Stimulated activated naive CD8-positive, alpha-beta T cell treated with anti-CD3 and anti-CD28 coated beads, Interleukin-15, Interleukin-2, amounts not matched to agents 100 ng/mL and 50 ng/mL, for 24 hours (primary cell): ENCODE results near the gene EHMT1.

Experiments used
- H3K27ac Mint-ChIP-seq: one replicate; pipeline ENCODE4 v1.8.0; 2021; ENCODE audit warnings: mild to moderate bottlenecking, mixed read lengths
- H3K27me3 Mint-ChIP-seq: one replicate; pipeline ENCODE4 v1.8.0; 2021; ENCODE audit warnings: mixed read lengths
- H3K36me3 Mint-ChIP-seq: one replicate; pipeline ENCODE4 v1.8.0; 2021; ENCODE audit warnings: low read depth, mixed read lengths
- H3K4me1 Mint-ChIP-seq: one replicate; pipeline ENCODE4 v1.8.0; 2021; ENCODE audit warnings: low read depth, mixed read lengths
- H3K4me3 Mint-ChIP-seq: one replicate; pipeline ENCODE4 v1.8.0; 2021; ENCODE audit warnings: mild to moderate bottlenecking, mixed read lengths
- H3K9me3 Mint-ChIP-seq: one replicate; pipeline ENCODE4 v1.8.0; 2021; ENCODE audit warnings: mixed read lengths

EHMT1 gene

DNA sequence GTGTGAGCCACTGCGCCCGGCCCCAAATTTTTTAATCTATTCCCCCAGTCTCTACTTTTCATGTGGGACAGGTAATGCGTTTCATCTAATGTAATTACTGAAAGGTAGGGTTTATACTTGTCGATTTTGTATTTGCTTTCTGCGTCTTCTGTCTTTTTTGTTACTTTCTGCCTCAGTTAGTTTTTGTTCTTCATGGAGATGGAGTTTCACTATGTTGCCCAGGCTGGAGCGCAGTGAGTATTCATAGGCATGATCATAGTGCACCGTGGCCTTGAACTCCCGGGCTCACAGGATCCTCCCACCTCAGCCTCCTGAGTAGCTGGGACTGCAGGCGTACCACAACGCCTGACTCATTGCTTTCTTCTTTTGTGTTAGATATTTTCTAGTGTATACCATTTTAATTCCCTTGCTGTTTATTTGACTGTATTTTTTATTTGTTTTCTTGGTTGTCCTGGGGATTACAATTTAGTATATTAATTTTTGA lies 23.4 kb downstream of the EHMT1 start:
- Mint-ChIP-seq H3K9me3 (no peaks in the 10 kb centered on the region), H3K4me3 (no peak overlapping the region), H3K27ac (no peak overlapping the region), H3K4me1 (peaks cover 71% of the 10 kb centered on the region), H3K27me3 (no peaks in the 10 kb centered on the region), H3K36me3 (peaks cover 43% of the 10 kb centered on the region)

DNA sequence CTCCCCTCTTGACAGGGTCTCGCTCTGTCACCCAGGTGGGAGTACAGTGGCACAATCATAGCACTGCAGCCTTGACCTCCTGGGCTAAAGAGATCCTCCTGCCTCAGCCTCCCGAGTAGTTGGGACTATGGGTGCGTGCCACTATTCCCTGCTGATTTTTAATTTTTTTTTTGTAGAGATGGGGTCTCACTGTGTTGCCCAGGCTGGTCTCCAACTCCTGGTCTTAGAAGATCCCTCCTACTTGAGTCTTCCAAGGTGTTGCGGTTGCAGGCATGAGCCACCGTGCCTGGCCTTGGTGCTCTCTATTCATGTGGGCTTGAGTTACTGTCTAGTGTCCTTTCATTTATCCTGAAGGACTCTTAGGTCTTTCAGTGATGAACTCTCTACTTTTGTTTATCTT lies 24.1 kb downstream of the EHMT1 start:
- Mint-ChIP-seq H3K36me3 (peaks cover 43% of the 10 kb centered on the region), H3K27me3 (no peaks in the 10 kb centered on the region), H3K4me1 (peaks cover 73% of the 10 kb centered on the region)

DNA sequence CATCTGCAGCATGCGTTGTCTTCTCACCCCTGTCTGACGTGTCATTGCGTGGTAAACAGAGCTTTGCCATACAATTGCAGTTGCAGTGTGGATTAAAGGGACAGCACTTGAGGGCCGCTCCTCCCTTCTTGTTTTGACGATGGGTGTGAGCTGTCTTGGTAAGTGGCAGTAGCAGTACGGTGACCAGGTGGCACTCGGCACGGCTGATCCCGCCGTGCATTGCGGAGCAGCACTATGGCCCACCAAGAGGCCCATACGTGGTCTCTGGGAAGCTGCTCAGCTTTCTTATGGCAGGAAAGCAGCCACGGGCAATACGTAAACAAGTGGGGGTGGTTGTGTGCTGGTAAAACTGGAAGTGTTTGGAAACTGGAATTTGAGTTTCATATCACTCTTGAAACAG lies 25.1 kb downstream of the EHMT1 start:
- Mint-ChIP-seq H3K36me3 (peaks cover 50% of the 10 kb centered on the region), H3K4me1 (peaks cover 68% of the 10 kb centered on the region), H3K27ac (no peak overlapping the region), H3K27me3 (no peaks in the 10 kb centered on the region), H3K9me3 (no peaks in the 10 kb centered on the region), H3K4me3 (no peak overlapping the region)

More for the DNA sequence above, 24.1 kb downstream of the EHMT1 start:
- Mint-ChIP-seq H3K9me3 (no peaks in the 10 kb centered on the region), H3K4me3 (no peak overlapping the region), H3K27ac (no peak overlapping the region)

DNA sequence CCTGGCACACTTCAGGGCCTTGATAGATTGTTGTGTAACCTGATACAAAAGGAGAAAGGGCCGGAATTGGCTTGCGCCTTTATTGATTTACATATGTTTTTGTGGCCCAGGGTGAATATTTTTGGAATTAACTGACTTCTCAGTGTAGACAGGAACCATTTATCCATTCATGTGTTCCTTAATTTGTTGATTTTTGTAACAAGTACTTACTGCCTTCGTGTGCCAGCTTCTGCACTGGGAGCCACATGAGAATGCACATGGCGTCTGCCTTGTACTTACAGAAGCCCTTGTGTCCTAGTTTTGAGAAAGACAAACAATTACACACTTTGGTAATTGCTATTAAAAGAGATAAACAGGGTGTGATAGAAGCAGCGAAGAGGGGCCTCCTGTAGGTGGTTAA lies 26.4 kb downstream of the EHMT1 start:
- no peak overlapping the region for H3K4me3 Mint-ChIP-seq
- peaks cover 66% of the 10 kb centered on the region for H3K4me1 Mint-ChIP-seq
- peaks cover 50% of the 10 kb centered on the region for H3K36me3 Mint-ChIP-seq
- no peaks in the 10 kb centered on the region for H3K27me3 Mint-ChIP-seq
- H3K9me3 Mint-ChIP-seq: no peaks in the 10 kb centered on the region
- no peak overlapping the region for H3K27ac Mint-ChIP-seq

DNA sequence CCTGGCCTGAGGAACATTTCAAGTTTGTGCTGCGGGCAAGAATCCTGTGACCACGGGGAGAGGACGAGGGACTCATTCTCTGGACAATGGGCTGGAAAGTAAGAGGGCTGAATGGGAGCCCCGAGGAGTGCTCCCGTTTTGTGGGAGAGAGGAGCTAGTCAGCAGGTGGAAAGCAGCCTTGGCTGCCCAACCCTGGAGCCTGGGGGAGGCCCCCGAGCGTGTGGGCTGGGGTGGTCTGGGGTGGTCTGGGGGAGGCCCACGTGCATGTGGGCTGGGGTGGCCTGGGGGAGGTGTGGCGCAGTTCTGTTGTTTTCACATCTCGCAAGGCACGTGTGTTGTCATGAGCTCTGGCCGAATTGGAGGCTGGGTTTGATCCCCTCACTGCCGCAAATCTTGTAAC lies 27.5 kb downstream of the EHMT1 start:
- H3K9me3 Mint-ChIP-seq: no peaks in the 10 kb centered on the region
- peaks cover 64% of the 10 kb centered on the region for H3K4me1 Mint-ChIP-seq
- H3K36me3 Mint-ChIP-seq: peaks cover 47% of the 10 kb centered on the region
- H3K27me3 Mint-ChIP-seq: no peaks in the 10 kb centered on the region
- H3K27ac Mint-ChIP-seq: no peak overlapping the region
- no peak overlapping the region for H3K4me3 Mint-ChIP-seq

DNA sequence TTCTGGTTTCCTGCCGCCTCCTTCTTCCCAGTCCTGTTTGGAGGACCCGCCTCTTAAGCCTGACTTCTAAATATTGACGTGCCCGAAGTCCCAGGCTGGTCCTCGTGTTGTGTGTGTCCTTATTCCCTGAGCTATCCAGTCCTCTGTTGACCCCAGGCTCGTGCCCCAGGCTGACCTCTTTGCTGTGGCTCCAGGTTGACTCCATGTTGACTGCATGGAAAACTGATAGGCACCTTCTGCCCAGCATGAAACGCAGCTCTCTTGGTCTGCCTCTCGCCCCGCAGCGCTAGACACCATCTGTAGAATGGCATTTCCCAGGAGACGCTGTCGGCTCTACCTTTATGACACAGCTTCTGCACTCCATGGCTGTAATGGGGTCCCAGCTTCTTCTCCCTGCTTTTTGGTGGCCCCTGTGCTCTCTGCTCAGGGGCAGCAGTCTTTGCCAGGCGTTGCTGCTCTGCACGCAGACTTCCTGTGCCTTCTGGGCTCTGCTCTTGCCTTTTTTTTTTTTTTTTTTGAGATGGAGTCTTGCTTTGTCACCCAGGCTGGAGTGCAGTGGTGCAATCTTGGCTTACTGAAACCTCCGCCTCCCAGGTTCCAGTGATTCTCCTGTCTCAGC lies 28.4 kb downstream of the EHMT1 start:
- no peaks in the 10 kb centered on the region for H3K27me3 Mint-ChIP-seq
- peaks cover 46% of the 10 kb centered on the region for H3K36me3 Mint-ChIP-seq
- H3K9me3 Mint-ChIP-seq: no peaks in the 10 kb centered on the region
- no peak overlapping the region for H3K4me3 Mint-ChIP-seq
- peaks cover 58% of the 10 kb centered on the region for H3K4me1 Mint-ChIP-seq
- no peak overlapping the region for H3K27ac Mint-ChIP-seq

DNA sequence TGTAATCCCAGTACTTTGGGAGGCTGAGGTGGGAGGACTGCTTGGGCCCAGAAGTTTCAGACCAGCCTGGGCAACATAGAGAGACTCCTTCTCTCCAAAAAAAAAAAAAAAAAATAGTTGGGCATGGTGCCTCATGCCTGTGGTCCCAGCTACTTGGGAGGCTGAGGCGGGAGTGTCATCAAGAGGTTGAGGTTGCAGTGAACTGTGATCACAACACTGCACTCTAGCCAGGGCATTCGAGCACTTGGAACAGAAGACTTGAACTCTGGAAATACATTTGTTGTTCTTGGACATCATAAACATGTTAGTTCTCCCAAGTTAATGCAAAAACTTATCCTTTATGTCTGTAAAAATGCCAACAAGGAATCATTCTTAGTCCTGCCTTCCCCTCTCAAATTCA lies 29.6 kb downstream of the EHMT1 start:
- peaks cover 48% of the 10 kb centered on the region for H3K36me3 Mint-ChIP-seq
- H3K4me3 Mint-ChIP-seq: no peak overlapping the region
- H3K27me3 Mint-ChIP-seq: no peaks in the 10 kb centered on the region
- H3K4me1 Mint-ChIP-seq: peaks cover 53% of the 10 kb centered on the region
- H3K27ac Mint-ChIP-seq: no peak overlapping the region
- no peaks in the 10 kb centered on the region for H3K9me3 Mint-ChIP-seq

DNA sequence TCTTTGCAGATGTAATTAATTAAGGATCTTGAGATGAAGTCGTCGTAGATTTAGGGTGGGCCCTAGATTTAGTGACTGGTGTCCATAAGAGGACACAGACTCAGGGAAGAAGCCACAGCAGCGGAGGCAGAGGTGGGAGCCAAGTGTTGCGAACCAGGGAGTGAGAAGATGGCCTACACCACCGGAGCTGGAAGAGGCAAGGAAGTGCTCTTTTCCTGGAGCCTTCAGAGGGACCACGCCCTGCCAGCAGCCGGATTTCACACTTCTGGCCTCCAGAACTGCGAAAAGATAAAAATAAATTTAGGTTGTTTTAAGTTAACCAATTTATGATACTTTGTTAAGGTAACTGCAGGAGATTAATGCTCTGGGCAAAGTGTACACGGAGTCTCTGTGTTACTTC lies 30.7 kb downstream of the EHMT1 start:
- no peak overlapping the region for H3K27ac Mint-ChIP-seq
- H3K4me1 Mint-ChIP-seq: peaks cover 51% of the 10 kb centered on the region
- H3K36me3 Mint-ChIP-seq: peaks cover 51% of the 10 kb centered on the region
- no peaks in the 10 kb centered on the region for H3K27me3 Mint-ChIP-seq
- no peaks in the 10 kb centered on the region for H3K9me3 Mint-ChIP-seq
- no peak overlapping the region for H3K4me3 Mint-ChIP-seq

DNA sequence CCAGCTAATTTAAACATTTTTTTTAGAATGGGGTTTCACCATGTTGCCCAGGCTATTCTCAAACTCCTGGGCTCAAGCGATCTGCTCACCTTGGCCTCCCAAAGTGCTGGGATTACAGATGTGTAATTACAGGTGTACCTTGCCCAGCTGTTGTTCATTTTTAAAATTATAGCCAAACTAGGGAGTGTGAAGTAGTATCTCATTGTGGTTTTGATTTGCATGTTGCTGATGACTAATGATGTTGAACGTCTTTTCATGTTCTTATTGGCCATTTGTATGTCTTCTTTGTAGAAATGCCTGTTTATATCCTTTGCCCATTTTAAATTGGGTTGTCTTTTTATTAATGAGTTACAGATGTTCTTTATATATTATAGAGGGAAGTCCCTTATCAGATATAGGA lies 31.5 kb downstream of the EHMT1 start:
- Mint-ChIP-seq H3K4me3 (no peak overlapping the region), H3K27me3 (no peaks in the 10 kb centered on the region), H3K27ac (no peak overlapping the region), H3K4me1 (peaks cover 48% of the 10 kb centered on the region), H3K9me3 (no peaks in the 10 kb centered on the region), H3K36me3 (peaks cover 54% of the 10 kb centered on the region)

DNA sequence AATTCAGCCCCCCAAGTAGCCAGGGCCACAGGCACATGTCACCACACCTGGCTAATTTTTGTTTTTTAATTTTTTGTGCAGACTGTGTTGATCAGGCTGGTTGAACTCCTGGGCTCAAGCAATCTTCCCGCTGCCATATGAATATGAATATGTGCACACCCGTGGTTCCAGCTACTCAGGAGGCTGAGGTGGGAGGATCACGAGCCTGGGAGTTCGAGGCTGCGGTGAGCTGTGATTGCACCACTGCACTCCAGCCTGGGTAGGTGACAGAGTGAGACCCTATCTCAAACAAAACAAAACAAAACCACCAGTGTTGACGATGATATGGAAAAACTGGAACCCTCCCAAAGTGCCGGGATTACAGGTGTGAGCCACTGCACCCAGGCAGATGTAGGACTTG lies 32.0 kb downstream of the EHMT1 start:
- Mint-ChIP-seq H3K27me3 (no peaks in the 10 kb centered on the region), H3K9me3 (no peaks in the 10 kb centered on the region), H3K36me3 (peaks cover 55% of the 10 kb centered on the region), H3K27ac (no peak overlapping the region), H3K4me3 (no peak overlapping the region), H3K4me1 (peaks cover 44% of the 10 kb centered on the region)

DNA sequence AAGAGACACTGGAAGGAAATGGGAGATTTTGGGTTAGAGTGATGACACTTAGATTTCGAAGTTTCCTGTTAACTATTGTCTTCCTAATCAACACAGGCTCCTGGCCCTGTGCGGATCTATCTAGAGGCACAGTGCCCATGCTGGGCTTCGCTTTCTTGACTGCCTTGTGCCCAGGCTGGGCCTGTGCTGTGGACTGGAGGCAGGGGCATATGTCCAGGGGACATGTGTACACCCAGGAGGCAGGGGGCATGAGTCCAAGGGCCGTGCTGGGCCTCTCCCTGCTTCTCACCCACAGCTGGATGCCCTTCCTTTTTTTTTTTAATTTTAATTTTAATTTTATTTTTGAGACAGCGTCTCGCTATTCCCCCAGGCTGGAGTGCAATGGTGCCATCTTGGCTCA lies 37.6 kb downstream of the EHMT1 start:
- H3K27me3 Mint-ChIP-seq: no peaks in the 10 kb centered on the region
- H3K9me3 Mint-ChIP-seq: no peaks in the 10 kb centered on the region
- H3K4me3 Mint-ChIP-seq: no peak overlapping the region
- peaks cover 30% of the 10 kb centered on the region for H3K36me3 Mint-ChIP-seq
- H3K27ac Mint-ChIP-seq: no peak overlapping the region
- peaks cover 37% of the 10 kb centered on the region for H3K4me1 Mint-ChIP-seq

DNA sequence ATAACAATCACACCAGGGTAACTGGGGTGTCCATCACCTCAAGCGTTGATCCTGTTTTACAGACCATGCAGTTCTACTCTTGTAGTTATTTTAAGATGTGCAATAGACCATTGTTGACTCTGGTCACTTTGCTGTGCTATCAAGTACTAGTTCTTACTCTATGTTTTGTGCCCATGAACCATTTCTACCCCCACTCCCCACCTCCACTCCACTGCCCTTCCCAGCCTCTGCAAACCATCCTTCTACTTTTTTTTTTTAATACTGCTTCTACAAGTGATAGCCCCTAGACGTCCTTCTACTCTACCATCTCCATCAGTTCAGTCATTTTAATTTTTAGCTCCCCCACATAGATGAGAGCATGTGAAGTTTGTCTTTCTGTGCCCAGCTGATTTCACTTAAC lies 38.8 kb downstream of the EHMT1 start:
- Mint-ChIP-seq H3K27me3 (no peaks in the 10 kb centered on the region), H3K9me3 (no peaks in the 10 kb centered on the region), H3K27ac (peak overlapping the region; percentile 4), H3K4me1 (peaks cover 37% of the 10 kb centered on the region), H3K4me3 (no peak overlapping the region), H3K36me3 (peaks cover 25% of the 10 kb centered on the region)

DNA sequence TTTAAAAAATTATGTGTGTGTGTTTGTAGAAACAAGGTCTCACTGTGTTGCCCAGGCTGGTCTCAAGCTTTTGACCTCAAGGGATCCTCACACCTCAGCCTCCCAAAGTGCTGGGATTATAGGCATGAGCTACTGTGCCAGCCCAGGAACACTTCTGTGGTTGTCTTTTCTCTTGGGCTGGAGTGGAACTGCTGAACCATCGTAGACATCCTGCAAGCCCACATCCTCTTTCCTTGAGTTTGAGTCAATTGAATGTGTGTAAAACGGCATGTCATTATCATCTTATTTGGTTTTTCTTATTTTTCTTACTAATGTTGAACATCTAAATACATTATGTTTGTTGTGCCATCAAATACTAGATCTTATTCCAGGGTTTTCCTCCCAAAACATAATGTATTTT lies 40.0 kb downstream of the EHMT1 start:
- Mint-ChIP-seq H3K4me1 (peaks cover 44% of the 10 kb centered on the region), H3K27ac (no peak overlapping the region), H3K27me3 (no peaks in the 10 kb centered on the region), H3K4me3 (no peak overlapping the region), H3K36me3 (peaks cover 24% of the 10 kb centered on the region), H3K9me3 (no peaks in the 10 kb centered on the region)

DNA sequence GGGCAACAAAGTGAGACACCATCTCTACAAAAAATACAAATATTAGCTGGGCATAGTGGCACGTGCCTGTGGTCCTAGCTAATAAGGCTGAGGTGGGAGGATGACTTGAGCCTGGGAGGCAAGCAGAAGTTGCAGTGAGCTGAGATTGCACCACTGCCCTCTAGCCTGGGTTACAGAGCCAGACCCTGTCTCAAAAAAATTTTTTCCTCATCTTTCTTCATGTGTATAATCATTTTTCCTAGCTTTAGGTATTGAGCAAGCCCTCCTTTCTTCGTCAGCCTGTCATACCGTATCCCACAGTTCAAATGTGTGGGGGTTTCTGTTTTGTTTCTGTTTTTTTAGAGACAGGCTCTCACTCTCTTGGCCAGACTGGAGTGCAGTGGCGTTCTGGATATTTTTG lies 41.3 kb downstream of the EHMT1 start:
- Mint-ChIP-seq H3K9me3 (no peaks in the 10 kb centered on the region), H3K36me3 (peaks cover 21% of the 10 kb centered on the region), H3K27me3 (no peaks in the 10 kb centered on the region), H3K4me3 (no peak overlapping the region), H3K27ac (peak overlapping the region; percentile 0), H3K4me1 (peaks cover 45% of the 10 kb centered on the region)

DNA sequence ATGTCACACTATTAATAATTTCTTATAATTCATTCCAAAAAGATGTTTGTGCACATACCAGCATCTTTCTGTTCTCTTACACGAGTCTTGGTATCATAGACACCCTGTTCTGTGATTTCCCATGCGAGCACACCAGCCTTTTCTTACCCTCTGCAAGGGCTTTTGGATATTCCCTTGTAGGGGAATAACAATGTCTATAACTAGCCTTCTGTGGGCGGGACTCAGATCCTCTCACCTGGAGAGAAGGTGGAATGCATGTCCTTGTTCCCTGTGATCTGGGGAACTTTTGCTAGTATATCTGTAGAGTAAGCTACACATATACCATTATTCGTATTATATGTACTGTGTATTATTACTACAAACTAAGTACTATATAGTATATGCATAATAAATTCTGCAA lies 44.8 kb downstream of the EHMT1 start:
- Mint-ChIP-seq H3K4me3 (no peak overlapping the region), H3K4me1 (peaks cover 55% of the 10 kb centered on the region), H3K27me3 (no peaks in the 10 kb centered on the region), H3K36me3 (peaks cover 26% of the 10 kb centered on the region), H3K9me3 (no peaks in the 10 kb centered on the region), H3K27ac (no peak overlapping the region)

DNA sequence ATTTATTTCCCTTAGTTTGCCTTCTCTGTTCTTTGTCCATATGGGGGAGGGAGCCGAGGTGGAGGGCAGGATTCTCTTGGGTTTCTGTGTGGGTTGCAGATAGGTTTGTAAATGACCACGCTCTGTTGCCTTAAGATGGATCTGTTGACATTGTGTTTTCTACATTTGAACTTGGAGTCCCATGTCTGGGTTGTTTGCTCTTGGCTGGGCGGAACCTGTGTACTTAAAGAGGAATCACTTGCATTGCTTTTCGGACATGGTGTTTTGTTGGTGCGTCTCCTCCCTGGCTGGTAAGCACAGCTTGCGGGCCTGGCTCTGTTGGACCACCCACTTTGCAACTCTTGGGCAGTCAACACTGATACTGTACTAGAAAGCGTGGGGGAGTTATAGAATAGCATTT lies 45.9 kb downstream of the EHMT1 start:
- Mint-ChIP-seq H3K36me3 (peaks cover 36% of the 10 kb centered on the region), H3K4me3 (no peak overlapping the region), H3K27ac (no peak overlapping the region), H3K27me3 (no peaks in the 10 kb centered on the region), H3K9me3 (no peaks in the 10 kb centered on the region), H3K4me1 (peaks cover 56% of the 10 kb centered on the region)
